Thyroid gland (tissue), 4 donors: Measurements from ENCODE around the gene CELF4. TPM values are rescaled to one million over a fixed set of nuclear protein-coding genes. Genes with fewer than 3 reads are reported as not detected.

Experiments
- DNase-seq, 2 donors: peaks; one replicate each; pipeline ENCODE4 v3.0.0-alpha.2; 2019
- H3K27ac ChIP-seq, 3 donors: fragments of 200-600 bp; sonication (generic); 1 replicate in 2 of 3; 2 replicates in 1 of 3; pipeline ENCODE4 v1.5.1; 2016 to 2019; ENCODE audit warnings: mild to moderate bottlenecking in 1 of 3, moderate library complexity in 1 of 3
- H3K27me3 ChIP-seq: fragments of 200-600 bp; sonication (generic); one replicate; pipeline ENCODE4 v1.5.1; 2019
- H3K36me3 ChIP-seq, 2 donors: fragments of 200-600 bp; sonication (generic); one replicate each; pipeline ENCODE4 v1.5.1; 2016 to 2019
- H3K4me1 ChIP-seq, 2 donors: fragments of 200-600 bp; sonication (generic); one replicate each; pipeline ENCODE4 v1.5.1; 2017 to 2019
- H3K4me3 ChIP-seq, 3 donors: fragments of 200-600 bp; sonication (generic); replicated peaks in 1 of 3; 1 replicate in 2 of 3; 2 replicates in 1 of 3; pipeline ENCODE4 v1.5.1; 2016; ENCODE audit warnings: mild to moderate bottlenecking in 1 of 3
- H3K9me3 ChIP-seq: fragments of 200-600 bp; sonication (generic); one replicate; pipeline ENCODE4 v1.5.1; 2017
- CTCF ChIP-seq, 6 experiments: fragments of 200-600 bp in 3 of 6; fragments of 450-650 bp in 3 of 6; sonication (generic) in 3 of 6; IDR thresholded peaks; one replicate each; pipeline ENCODE4 v1.5.1; 2016 to 2019; ENCODE audit warnings: antibody characterized with exemption in 6 of 6, mild to moderate bottlenecking in 2 of 6, inconsistent platforms in 1 of 6, moderate library complexity in 1 of 6
- POLR2A ChIP-seq, 2 donors: fragments of 450-650 bp; IDR thresholded peaks; one replicate each; pipeline ENCODE4 v1.6.1; 2017; ENCODE audit warnings: antibody characterized with exemption in 2 of 2, mild to moderate bottlenecking in 2 of 2, moderate library complexity in 1 of 2
- WGBS, 2 donors: methylation state at CpG; one replicate each; pipeline ENCODE4 v1.1.5; 2017; 5-methylcytosine and 5-hydroxymethylcytosine counted together
- intact Hi-C: fragments of 100-400 bp; cut with DNase I; formaldehyde crosslinking; loops from one replicate; pipeline ENCODE4 v1.15.1; 2023
- total RNA-seq, 4 donors: library from RNA; depleted of rRNA; stranded (reverse); fragments of >200 nt; gene quantifications; one replicate each; pipeline ENCODE4 v1.2.3, GENCODE V29; 2016

CELF4 gene
- total RNA-seq, 4 donors from 2014 or later: 4.3 TPM; not detected in 3

- 57 to 69% methylated on average over 3 of the region's 3 CpGs for WGBS, 2 donors
- H3K4me3 ChIP-seq: no peak overlapping the region
- no peak for DNase-seq
- no peaks in the 10 kb centered on the region for H3K36me3 ChIP-seq
- no peak for TF ChIP-seq POLR2A (IDR thresholded peaks at IDR 0.05)
- no peak for TF ChIP-seq CTCF (IDR thresholded peaks at IDR 0.05)
- H3K27ac ChIP-seq: no peak overlapping the region
- H3K27me3 ChIP-seq: peaks cover 3% of the 10 kb centered on the region
- intact Hi-C loops: no loop called here
- no peaks in the 10 kb centered on the region for H3K9me3 ChIP-seq
- peaks cover 0 to 3% of the 10 kb centered on the region in 2 donors for H3K4me1 ChIP-seq
These were observed 83.2 kb downstream of the CELF4 start for GRCh38 chr18:37482433-37482832.

GRCh38 chr18:37482002-37482401, 83.6 kb downstream of the CELF4 start:
- intact Hi-C loops: no loop called here

GRCh38 chr18:37481491-37481890, 84.1 kb downstream of the CELF4 start:
- Histone ChIP-seq H3K9me3 (no peaks in the 10 kb centered on the region), H3K4me3 (no peak overlapping the region), H3K36me3 (no peaks in the 10 kb centered on the region), H3K27me3 (peaks cover 3% of the 10 kb centered on the region), H3K27ac (no peak overlapping the region), H3K4me1 (peaks cover 0 to 3% of the 10 kb centered on the region in 2 donors)
- no peak for TF ChIP-seq CTCF (IDR thresholded peaks at IDR 0.05)
- TF ChIP-seq POLR2A (IDR thresholded peaks at IDR 0.05): no peak
- no peak for DNase-seq
- WGBS, 2 donors: 65 to 70% methylated on average over 6 of the region's 6 CpGs
- intact Hi-C loops: no loop called here

More at GRCh38 chr18:37482002-37482401, 83.6 kb downstream of the CELF4 start:
- no peak for DNase-seq
- Histone ChIP-seq H3K4me1 (peaks cover 0 to 3% of the 10 kb centered on the region in 2 donors), H3K9me3 (no peaks in the 10 kb centered on the region), H3K36me3 (no peaks in the 10 kb centered on the region), H3K27ac (no peak overlapping the region), H3K27me3 (peaks cover 3% of the 10 kb centered on the region), H3K4me3 (no peak overlapping the region)
- no peak for TF ChIP-seq CTCF (IDR thresholded peaks at IDR 0.05)
- TF ChIP-seq POLR2A (IDR thresholded peaks at IDR 0.05): no peak
- WGBS, 2 donors: 32 to 38% methylated on average over 3 of the region's 3 CpGs

- TF ChIP-seq POLR2A (IDR thresholded peaks at IDR 0.05) (no peak), CTCF (IDR thresholded peaks at IDR 0.05) (no peak)
- no peak overlapping the region for H3K4me3 ChIP-seq
- intact Hi-C loops: no loop called here
- H3K27me3 ChIP-seq: peaks cover 3% of the 10 kb centered on the region
- no peaks in the 10 kb centered on the region for H3K36me3 ChIP-seq
- WGBS, 2 donors: 30 to 40% methylated on average over 4 of the region's 4 CpGs
- H3K9me3 ChIP-seq: no peaks in the 10 kb centered on the region
- H3K4me1 ChIP-seq: peaks cover 0 to 3% of the 10 kb centered on the region in 2 donors
- no peak for DNase-seq
- no peak overlapping the region for H3K27ac ChIP-seq
These were observed 84.5 kb downstream of the CELF4 start for GRCh38 chr18:37481072-37481471.

GRCh38 chr18:37476611-37477295, 88.8 kb downstream of the CELF4 start:
- intact Hi-C loops: no loop called here
- no peak overlapping the region for H3K4me3 ChIP-seq
- no peaks in the 10 kb centered on the region for H3K27me3 ChIP-seq
- WGBS, 2 donors: 56 to 61% methylated on average over 22 of the region's 22 CpGs
- H3K4me1 ChIP-seq: no peaks in the 10 kb centered on the region
- no peak for DNase-seq
- TF ChIP-seq POLR2A (IDR thresholded peaks at IDR 0.05): no peak
- TF ChIP-seq CTCF (IDR thresholded peaks at IDR 0.05): no peak
- no peaks in the 10 kb centered on the region for H3K36me3 ChIP-seq
- no peak overlapping the region for H3K27ac ChIP-seq
- no peaks in the 10 kb centered on the region for H3K9me3 ChIP-seq
